Kidney glomerular epithelial cell (primary cell): ENCODE data around the gene RREB1.

Experiments
- DNase-seq: peaks from one replicate; lab custom pipeline; 2025; lab: John Stamatoyannopoulos, UW

Gene RREB1

GRCh38 chr6:7300926-7301325 is 193.2 kb downstream of the RREB1 start:
- no peak for DNase-seq
